ENCODE data around the gene PDZD7. TPM values are rescaled to one million over a fixed set of nuclear protein-coding genes. Genes with fewer than 3 reads are reported as not detected.
A peak's percentile ranks its signal among the peaks of the same experiment; 100 is the strongest.

The PDZD7 gene
- total RNA-seq, 1 experiment from 2014 or later, result 0.30 TPM

DNA sequence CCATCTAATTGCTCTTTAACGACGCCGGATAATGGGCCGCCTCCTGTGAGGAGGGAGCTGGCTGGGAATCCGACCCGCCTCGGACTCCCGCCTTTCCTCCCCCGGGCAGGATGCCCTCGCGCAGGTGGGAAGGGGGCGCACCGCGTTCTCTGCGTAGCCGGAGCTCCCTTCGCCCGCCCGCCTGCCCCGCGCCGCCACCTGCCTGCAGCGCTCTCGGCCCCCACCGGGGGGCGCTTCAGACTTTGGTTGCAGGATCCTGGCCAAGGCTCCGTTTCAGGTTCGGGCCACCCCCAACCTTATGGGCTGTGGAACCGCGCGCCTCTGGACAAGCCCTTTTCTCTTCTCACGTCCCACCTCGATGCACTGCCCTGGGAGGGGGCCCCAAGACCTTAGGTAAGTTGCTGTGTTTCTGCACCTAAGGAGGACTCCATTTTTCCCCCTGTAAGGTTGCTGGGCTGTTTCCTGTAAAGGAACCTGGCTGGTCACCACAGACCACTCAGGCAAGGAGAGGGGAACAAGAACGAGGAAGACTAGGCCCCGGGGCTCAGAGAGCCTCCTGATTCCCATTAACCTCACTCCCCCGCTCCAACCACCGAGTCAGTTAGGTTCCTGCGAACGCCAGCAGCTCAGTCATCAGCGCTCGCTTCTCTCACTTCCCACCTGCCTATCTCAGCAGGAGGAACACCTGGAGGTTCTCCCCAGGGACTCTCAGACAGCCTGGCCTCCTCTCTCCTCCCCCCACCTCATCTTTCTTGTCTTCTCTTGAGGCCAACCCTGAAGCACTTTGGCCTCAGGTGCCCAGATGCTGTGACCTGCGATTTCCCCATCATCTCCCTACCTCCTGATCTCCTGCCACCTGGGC lies 19.5 kb upstream of the PDZD7 start:
- H3K36me3 ChIP-seq (ENCODE audit: insufficient read depth, low read length, poor library complexity, severe bottlenecking), result no peaks in the 10 kb centered on the region

DNA sequence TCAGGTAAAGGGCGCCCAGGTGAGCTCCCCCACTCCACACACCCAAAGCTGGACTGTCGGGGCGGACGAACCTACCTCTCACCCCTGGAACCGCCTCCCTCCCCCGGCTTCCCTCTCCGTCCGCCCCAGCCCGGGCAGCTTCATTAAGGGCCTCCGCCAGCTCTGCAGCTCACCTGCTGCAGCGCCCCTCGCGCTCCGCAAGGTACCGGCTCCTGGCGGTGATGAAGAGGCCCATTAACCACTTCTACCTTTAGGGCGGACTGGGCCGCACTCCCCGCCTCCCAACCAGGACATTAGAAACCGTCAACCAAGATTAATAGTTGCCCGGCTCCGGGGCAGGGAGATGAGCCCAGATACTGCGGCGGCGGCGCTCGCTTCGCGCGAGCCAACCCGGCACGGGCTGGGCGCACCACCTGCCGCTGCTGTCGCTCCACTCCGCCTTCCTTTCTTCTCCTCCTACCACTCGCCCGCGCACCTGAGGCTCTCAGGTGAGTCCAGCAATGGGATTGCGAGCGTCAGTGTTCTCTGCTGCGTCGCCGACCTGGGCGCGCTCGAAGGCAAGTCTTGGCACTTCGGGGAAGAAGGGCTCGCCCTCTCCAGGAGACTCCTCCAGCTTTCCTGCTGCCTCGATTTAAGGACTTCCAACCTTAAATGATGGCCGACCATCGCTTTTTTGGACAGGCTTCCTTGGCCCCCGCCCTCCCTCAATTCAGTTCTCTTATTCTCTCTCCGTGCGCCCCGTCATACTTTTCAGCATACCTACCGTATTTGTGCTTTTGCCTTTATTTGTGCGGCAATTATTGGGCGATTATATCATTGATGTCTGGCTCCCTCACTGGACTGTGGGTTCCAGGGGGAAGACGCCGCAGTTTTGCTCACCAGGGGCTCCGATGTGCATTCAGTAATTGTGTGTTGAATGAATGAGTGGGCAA lies 17.3 kb upstream of the PDZD7 start:
- H3K36me3 ChIP-seq (ENCODE audit: insufficient read depth, low read length, poor library complexity, severe bottlenecking), result no peaks in the 10 kb centered on the region
- ChIA-PET CTCF (no interaction called here), POLR2A (ENCODE audit: low non-redundant PET) (no interaction called here)
- BruUV-seq (replicated peaks), result no TSS peak
- no peak for TF ChIP-seq EZH2 (IDR thresholded peaks at IDR 0.05; ENCODE audit: borderline replicate concordance, low read depth, low read length, poor library complexity, severe bottlenecking)
- no peak for TF ChIP-seq CTCF (conservative IDR thresholded peaks at IDR 0.05; ENCODE audit: low read depth, low read length)
- no peaks in the 10 kb centered on the region for H3K27me3 ChIP-seq (replicated peaks; ENCODE audit: insufficient read depth, low read depth, low read length, poor library complexity)
- intact Hi-C loops (cut with micrococcal nuclease; ENCODE audit: unreplicated experiment), result loop anchor here (2.0 kb wide), 1 partner anchor 19 kb away; no protein-coding TSS in a partner anchor
- no peak for DNase-seq (ENCODE audit: low spot score)
- no peak overlapping the region for H3K27ac ChIP-seq (ENCODE audit: low read depth, low read length, poor library complexity, severe bottlenecking)
- no peak overlapping the region for H3K4me3 ChIP-seq (ENCODE audit: low read depth, low read length, poor library complexity, severe bottlenecking)
- H3K9me3 ChIP-seq (ENCODE audit: low read depth, low read length, poor library complexity, severe bottlenecking), result no peaks in the 10 kb centered on the region
- peaks cover 28% of the 10 kb centered on the region for H3K4me1 ChIP-seq (ENCODE audit: insufficient read depth, low read length, poor library complexity, severe bottlenecking)

More for the DNA sequence above, 19.5 kb upstream of the PDZD7 start:
- peak; percentile 75 for DNase-seq (ENCODE audit: low spot score)
- ChIA-PET POLR2A (ENCODE audit: low non-redundant PET) (no interaction called here), CTCF (interaction anchor here (0.5 to 2.5 kb wide), 20 partner anchors 8 to 304 kb away, joined by 3 to 18 read pairs (median 6); partner anchors contain the start of genes KAZALD1, PDZD7 and SFXN3)
- no TSS peak for BruUV-seq (replicated peaks)
- Histone ChIP-seq H3K4me3 (ENCODE audit: low read depth, low read length, poor library complexity, severe bottlenecking) (peak overlapping the region; percentile 29), H3K27ac (ENCODE audit: low read depth, low read length, poor library complexity, severe bottlenecking) (no peak overlapping the region), H3K9me3 (ENCODE audit: low read depth, low read length, poor library complexity, severe bottlenecking) (no peaks in the 10 kb centered on the region), H3K4me1 (ENCODE audit: insufficient read depth, low read length, poor library complexity, severe bottlenecking) (peaks cover 24% of the 10 kb centered on the region), H3K27me3 (replicated peaks; ENCODE audit: insufficient read depth, low read depth, low read length, poor library complexity) (no peaks in the 10 kb centered on the region)
- intact Hi-C loops (cut with micrococcal nuclease; ENCODE audit: unreplicated experiment), result no loop called here
- TF ChIP-seq EZH2 (IDR thresholded peaks at IDR 0.05; ENCODE audit: borderline replicate concordance, low read depth, low read length, poor library complexity, severe bottlenecking), result no peak
- peak; percentile 95 for TF ChIP-seq CTCF (conservative IDR thresholded peaks at IDR 0.05; ENCODE audit: low read depth, low read length)

DNA sequence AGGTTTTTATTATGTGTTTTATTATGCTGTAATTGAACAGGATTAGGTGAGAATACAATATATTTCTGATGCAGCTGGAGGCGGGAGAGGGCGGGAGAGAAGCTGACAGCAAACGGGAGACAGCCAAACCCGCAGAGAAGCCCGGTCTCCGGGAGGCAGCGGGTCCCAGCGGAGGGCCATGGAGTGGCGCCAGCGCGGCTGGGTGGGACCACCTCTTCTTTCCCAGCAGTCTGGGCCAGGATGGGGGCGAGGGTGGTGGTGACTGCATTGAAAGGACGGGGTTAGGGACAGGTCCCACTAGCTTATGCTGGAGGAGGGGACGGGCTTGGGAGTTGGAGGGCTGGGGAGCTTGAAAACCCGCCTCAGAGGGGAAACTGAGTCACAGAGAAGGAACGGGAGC lies 16.3 kb upstream of the PDZD7 start:
- intact Hi-C loops (cut with micrococcal nuclease; ENCODE audit: unreplicated experiment), result loop anchor here (2.0 kb wide), 1 partner anchor 20 kb away; no protein-coding TSS in a partner anchor
- no peak for DNase-seq (ENCODE audit: low spot score)
- BruUV-seq (replicated peaks), result no TSS peak
- ChIA-PET CTCF (interaction anchor here (0.9 to 1.6 kb wide), 3 partner anchors 12 to 95 kb away, joined by 3 to 5 read pairs (median 3); partner anchors contain the start of gene KAZALD1), POLR2A (ENCODE audit: low non-redundant PET) (no interaction called here)
- TF ChIP-seq EZH2 (IDR thresholded peaks at IDR 0.05; ENCODE audit: borderline replicate concordance, low read depth, low read length, poor library complexity, severe bottlenecking) (no peak), CTCF (conservative IDR thresholded peaks at IDR 0.05; ENCODE audit: low read depth, low read length) (no peak)
- H3K27me3 ChIP-seq (replicated peaks; ENCODE audit: insufficient read depth, low read depth, low read length, poor library complexity), result no peaks in the 10 kb centered on the region
- peak overlapping the region; percentile 32 for H3K4me3 ChIP-seq (ENCODE audit: low read depth, low read length, poor library complexity, severe bottlenecking)
- peaks cover 34% of the 10 kb centered on the region for H3K4me1 ChIP-seq (ENCODE audit: insufficient read depth, low read length, poor library complexity, severe bottlenecking)
- no peaks in the 10 kb centered on the region for H3K9me3 ChIP-seq (ENCODE audit: low read depth, low read length, poor library complexity, severe bottlenecking)
- no peak overlapping the region for H3K27ac ChIP-seq (ENCODE audit: low read depth, low read length, poor library complexity, severe bottlenecking)
- no peaks in the 10 kb centered on the region for H3K36me3 ChIP-seq (ENCODE audit: insufficient read depth, low read length, poor library complexity, severe bottlenecking)

All from A673 (cell line).